HG03571 (cell line): Measurements from ENCODE around the gene GPR108.
"Not testable (repeated sequence)": the region's sequence is repeated elsewhere in the genome, so short reads cannot be mapped to it uniquely, and the experiment has no call there.

Experiments
- ATAC-seq: cut with Tn5 transposase; IDR thresholded peaks from one replicate; pipeline ENCODE4 v1.9.1; 2021; ENCODE audit not compliant: unreplicated experiment

The GPR108 gene

DNA sequence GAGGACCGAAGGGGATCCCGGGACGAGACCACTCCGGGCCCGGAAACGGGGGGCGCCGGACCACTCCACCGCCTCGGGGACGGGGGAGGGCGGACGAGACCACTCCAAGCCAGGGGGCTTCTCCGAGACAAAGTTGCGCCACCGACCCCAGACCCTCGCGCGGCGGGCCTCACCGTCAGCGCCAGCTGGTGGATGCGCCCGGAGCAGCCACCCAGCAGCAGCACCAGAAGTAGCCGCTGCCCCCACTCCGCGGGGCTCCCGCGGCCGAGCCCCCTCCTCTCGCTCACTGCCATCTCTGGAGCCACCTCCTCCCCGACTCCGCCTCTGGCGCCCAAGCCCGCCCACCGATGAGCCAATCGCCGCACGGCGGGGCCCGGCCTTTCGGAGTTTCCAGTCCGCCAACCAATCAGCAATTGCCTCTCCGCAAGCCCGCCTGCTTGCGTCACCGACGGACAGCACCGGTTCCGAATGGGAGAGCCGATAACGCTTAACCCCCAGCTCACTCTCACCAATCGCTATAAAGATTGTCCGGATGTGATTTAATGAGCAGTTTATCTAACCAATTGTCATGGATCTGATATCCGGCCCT is at the start of gene GPR108:
Gene GPR108, minus strand, starts transcription at position 297 of the 589 bp plus-strand sequence. Its CDS starts 4 bp downstream, at position 293.
- ATAC-seq = peak; percentile 54

DNA sequence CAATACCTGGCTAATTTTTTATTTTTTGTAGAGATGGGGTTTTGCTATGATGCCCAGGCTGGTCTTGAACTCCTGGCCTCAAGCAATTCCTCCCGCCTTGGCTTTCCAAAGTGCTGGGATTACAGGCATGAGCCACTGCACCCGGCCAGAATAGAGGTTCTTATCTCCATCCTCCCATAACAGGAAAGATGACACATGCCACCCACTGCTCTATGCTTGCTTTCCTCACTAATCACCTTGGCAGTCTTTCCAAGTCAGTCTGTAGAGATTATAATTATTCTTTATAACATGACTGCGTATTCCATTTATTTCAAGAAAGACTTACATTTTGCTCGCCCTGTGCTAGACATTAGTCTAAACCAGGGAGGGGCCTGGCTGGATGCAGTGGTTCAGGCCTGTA is 41.8 kb upstream of the GPR108 start:
- ATAC-seq = no peak

DNA sequence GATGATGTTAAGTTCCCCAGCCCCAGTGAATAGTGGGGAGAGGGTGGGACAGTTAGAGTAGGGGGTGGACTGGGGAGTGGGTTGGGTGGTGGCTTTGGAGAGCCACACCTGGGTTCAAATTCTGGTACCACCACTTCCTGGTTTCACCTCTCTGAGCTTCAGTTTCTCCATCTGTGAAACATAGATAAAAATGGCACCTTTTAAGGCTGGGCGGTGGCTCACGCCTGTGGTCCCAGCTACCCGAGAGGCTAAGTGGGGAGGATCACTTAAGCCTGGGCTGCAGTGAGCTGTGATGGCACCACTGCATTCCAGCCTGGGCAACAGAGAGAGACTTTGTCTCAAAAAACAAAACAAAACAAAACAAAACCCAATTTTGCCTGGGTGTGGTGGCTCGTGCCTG is 41.0 kb upstream of the GPR108 start:
- no peak for ATAC-seq

DNA sequence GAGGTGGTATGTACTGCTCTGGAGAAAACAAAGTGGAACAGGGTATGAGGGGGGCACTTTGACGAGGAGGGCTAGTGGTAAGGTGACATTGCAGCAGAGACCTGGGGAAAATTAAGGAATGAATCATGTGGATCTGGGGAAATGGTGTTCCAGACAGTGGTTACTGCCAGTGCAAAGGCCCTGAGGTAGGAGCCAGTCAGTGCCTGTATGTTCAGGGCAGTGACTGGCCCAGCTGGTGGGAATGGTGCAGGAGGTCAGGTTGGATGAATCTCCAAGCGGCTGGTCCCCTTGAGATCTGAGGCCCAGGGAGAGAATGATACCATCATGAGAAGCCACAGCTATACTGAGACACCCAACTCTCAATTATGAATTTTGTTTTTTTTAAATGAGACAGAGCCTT is 40.1 kb upstream of the GPR108 start:
- ATAC-seq = no peak

DNA sequence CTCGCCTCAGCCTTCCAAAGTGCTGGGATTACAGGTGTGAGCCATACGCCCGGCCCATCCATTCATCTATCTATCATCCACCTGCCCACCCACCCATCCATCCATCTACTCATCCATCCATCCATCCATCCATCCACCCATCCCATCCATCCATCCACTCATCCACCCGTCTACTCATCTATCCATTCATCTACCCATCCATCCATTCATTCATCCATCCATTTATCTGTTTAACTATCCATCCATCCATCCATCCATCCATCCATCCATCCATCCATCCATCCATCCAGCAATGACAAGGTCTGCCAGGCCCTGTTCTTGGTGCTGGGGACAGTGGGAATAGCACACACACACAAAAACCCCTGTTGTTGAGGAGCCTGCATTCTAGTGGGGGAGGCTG is 39.6 kb upstream of the GPR108 start:
- ATAC-seq = no peak

DNA sequence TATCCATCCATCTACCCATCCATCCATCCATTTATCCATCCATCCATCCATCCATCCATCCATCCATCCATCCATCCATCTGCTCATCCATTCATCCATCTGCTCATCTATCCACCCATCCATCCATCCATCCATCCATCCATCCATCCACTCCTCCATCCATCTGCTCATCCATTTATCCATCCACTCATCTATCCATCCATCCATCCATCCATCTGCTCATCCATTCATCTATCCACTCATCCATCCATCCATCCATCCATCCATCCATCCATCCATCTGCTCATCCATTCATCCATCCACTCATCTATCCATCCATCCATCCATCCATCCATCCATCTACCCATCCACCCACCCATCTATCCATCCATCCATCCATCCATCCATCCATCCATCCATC is 38.7 kb upstream of the GPR108 start:
- ATAC-seq = not testable (repeated sequence)

DNA sequence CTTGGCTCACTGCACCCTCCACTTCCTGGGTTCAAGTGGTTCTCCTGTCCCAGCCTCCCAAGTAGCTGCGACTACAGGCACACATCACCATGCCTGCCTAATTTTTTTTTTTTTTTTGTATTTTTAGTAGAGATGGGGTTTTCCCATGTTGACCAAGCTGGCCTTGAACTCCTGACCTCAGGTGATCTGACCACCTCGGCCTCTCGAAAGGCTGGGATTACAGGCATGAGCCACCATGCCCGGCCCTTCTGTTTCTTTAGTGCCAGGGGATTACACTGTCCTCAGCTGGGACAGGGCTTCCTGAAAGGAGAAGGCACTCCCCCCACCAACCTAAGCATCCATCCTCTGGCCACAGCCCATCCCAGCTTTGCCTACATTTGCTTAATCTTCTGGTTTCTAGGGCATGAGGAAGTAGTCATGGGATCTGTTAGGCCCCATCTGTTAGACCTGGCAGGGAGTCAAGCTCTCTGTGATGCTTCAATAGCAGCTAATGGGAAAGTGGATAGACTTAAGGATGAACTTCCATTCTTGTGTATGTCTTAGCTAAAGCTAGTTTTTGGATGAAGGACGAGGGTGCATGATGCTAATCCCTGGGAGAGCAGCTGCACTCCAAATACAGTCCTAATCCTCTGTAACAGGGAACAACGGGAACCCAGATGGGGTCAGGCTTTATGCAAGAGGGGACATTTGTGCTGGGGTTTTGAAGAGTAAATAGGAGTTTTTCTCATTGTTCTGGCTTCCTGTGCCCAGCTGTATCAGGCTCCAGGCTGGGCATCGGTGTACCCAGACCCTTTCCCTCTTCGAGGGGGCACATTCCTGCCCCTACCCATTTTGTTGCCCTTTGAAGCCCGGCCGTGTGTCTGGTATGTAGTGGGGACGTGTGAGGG is 37.7 kb upstream of the GPR108 start:
- ATAC-seq = no peak

DNA sequence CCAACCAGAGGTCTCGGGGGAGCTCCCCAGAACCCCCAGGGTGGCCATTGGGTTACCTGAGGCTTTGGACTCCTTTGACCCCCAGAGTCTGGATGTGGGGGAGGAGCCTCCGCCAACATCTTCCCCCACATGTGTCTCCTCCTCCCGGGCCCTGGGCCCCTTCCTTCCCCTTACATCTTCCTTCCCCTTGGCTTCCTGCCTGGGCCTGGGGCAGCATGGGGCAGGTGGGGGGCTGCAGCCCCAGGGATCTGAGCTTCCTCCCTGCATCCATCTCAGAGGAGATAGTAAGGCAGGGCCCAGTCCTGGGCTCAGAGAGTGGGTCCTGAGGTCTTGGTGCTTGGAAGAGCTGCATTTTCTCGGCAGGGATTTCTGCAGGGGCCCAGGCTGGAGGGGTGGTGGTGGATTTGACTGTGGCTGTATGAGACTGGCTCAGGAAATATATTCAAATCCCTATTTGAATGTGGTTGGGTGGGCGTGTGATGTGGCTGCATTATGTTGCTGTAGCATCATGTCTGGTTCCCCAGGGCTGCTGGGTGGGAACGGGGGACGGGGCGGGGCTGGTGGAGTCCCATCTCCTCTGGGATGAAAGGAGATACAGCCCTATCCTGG is 36.0 kb upstream of the GPR108 start:
- ATAC-seq = peak; percentile 28

DNA sequence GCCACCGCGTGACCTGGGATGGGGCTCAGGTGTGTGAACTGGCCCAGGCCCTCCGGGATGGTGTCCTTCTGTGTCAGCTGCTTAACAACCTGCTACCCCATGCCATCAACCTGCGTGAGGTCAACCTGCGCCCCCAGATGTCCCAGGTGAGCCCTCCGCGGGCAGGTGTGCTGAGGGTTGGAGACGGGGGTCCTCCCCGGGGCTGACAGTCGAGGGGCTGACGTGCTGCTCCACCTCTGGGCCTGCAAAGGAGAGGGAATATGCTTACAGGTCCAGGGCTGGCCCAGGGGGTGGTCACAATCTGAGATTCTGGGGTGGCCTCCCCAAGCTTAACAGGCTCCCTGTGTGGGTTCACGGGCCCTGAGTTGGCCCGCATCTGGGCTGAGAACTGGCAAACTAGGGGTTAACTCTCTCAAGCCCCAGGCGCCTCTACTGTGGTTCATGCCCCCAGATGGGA is 35.5 kb upstream of the GPR108 start:
- ATAC-seq = peak; percentile 15

DNA sequence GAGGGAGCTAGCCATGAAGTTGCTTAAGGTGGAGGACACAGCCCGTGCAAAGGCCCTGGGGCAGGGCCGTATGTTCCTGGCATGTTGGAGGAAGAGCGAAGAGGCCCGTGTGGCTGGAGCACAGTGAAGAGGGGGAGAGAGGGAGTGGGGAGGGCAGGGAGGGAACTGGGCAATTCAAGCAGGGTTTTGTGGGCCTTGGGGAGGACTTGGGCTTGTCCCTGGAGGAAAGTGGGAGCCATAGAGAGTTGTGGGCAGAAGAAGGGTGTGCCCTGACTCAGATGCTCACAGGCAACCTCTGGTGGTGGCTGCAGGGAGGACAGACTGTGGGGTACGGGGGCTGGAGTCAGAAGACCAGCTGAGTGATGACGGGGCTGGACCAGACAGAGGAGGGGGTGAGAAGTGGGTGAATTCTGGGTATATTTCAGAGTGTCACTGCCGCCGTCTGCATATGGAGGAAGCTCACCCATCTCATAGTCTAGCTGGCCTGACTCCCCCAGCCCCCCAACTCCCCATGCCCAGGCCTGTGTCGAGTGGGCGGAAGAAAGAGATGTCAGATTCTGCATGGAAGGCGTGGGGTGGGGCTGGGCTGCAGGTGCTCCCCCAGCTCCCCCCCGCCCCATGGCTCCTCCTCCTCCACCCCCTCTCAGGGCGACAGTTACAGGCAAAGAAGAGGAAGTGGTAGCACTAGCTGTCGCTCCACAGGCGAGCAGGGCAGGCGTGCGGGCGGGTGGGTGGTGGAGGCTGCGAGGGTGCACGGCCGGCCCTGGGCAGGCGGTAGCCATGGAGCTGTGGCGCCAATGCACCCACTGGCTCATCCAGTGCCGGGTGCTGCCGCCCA is 34.9 kb upstream of the GPR108 start, which contains the start of gene VAV1:
Gene VAV1, plus strand, starts transcription at position 681 of the 838 bp plus-strand sequence. Its CDS starts 100 bp downstream, at position 781.
- peak; percentile 37 for ATAC-seq

DNA sequence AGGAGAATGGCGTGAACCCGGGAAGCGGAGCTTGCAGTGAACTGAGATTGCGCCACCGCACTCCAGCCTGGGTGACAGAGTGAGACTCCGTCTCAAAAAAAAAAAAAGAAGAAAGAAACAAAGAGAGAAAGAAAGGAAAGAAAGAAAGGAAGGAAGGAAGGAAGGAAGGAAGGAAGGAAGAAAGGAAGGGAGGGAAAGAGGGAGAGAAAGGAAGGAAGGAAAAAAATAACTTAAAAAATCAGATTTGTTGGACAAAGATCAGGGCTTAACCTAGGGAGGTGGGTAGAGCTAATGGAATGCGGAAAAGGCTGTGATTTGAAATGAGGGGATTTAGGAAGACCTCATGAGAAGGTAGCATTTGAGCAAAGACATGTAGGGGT is 34.3 kb upstream of the GPR108 start:
- ATAC-seq = not testable (repeated sequence)

DNA sequence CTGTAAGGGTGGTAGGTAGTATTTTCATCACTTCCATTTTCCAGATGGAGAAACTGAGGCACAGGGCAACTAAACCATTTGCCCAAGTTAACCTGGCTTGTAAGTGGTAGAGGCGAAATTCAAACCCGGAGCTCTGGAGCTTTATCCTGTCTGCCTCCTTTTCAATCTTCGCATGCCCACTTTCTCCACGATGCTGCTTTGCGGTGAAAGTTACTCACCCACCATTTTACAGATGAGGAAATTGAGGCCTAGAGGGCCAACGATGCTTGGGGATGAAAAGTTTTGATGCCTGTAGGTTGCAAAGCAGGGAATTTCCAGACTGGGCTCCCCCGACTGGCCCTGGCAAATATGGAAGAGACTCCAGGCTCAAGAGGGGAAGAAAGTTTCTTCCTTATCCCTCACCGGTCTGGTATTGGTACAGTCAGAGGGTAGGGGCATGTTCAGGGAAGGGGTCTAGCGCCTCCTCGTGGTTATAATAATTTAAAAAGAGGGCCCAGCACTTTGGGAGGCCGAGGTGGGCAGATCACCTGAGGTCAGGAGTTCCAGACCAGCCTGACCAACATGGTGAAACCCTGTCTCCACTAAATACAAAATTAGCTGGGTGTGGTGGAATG is 31.7 kb upstream of the GPR108 start:
- ATAC-seq = no peak

DNA sequence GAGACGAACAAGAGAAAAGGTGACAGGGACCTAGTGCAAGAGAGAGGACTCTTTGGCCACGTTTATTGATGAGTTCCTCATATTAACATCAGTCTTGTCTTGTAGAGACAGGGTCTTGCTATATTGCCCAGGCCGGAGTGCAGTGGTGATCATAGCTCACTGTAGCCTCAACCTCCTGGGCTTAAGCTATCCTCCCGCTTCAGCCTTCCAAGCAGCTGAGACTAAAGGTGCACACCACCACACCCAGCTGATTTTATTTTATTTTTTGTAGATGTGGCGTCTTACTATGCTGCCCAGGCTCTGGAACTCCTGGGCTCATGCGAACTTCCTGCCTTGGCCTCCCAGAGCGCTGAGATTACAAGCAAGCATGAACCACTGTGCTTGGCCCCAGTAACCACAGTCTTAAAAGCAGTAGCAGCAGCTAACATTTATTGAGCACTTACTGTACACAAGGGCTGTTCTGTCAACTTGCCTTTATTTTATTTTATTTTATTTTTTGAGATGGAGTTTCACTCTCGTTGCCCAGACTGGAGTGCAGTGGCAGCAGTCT is 30.9 kb upstream of the GPR108 start:
- no peak for ATAC-seq

DNA sequence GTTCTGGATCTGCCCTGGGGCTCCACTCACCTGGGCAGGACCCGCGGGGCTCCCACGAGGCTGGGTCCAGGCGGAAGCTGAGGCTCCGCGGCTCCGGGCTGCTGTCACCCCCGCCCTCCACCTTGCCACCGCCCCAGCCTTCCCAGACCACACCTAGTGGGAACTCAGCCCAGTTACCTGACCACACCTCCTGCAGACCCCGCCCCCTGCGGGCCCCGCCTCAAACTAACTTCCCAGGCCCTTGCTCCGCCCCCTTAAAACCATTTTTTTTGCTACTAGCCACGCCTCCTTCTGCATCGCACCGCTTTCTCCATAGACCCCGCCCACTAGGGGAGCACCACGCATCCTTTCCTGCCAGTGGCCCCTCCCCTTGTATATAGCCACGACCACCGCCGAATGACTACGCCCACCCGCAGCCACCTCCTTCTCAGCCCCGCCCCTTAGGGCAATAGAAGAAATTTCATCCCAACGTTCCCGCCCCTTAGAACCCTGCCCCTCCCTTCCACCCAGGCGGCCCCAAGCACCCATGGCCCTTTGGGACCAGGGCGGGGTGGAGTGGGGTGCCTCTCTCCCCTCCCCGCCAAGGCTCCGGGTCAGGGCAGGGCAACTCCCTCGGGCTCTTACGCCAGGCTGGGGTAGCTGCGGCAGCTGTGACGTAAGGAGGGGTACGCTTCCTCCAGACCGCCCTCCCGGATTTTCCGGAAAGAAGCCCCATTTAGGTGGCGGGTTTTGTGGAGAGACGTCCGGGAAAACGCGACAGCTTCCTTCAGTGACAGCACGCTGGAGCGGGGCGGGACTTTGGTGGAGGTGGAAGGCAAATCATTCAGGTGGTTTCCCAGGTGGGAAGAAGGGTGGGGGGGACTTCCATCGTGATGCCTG is 30.2 kb upstream of the GPR108 start, which contains the start of gene SH2D3A:
Gene SH2D3A, minus strand, starts transcription at position 79 of the 879 bp plus-strand sequence. CDS start 3,687 bp downstream, outside the sequence.
- ATAC-seq = peak; percentile 58

DNA sequence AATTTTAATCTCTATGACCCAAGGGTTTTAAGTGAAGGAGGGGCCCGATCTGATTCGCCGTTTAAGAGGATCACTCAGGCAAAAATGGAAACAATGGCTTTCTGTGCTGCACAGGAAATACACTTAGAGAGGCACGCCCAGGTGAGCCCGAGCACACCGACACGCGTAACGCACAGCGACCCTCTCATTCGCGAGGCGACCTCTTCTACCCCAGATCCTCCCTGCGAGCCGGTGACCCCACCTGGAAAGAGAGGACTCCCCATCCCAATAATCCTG is 29.6 kb upstream of the GPR108 start:
- ATAC-seq = no peak

DNA sequence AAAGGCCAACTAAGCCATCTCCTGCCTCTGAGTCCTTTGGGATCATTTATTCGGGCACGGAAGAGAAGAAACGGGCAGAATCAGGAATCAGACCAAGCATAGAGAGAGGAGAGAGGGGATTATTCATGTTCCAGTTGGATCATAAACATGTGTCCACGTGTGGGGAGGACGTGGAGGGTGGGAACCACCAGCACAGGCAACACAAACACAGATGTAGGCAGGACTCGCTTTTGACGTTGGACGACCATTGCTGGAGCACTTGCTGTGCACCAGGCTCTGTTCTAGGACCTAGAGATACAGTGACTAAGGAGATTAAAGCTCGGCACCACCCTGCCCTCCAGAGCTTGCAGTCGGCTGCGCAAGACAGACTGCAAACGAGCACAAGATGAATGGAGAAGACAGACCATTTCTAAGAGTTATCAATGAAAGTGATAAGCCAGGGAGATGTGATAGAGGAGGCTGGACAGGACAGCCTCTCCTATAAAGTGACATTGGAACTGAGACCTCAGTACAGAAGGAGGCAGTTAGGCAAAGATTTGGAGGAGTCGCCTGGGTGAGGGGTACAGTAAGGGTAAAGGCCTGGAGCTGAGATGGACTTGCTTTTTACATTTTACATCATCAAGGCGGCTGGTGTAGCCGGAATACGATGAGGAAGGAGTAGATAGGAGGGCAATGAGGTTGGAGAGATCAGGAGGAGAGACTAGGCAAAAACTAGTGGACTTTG is 29.1 kb upstream of the GPR108 start:
- ATAC-seq = no peak

DNA sequence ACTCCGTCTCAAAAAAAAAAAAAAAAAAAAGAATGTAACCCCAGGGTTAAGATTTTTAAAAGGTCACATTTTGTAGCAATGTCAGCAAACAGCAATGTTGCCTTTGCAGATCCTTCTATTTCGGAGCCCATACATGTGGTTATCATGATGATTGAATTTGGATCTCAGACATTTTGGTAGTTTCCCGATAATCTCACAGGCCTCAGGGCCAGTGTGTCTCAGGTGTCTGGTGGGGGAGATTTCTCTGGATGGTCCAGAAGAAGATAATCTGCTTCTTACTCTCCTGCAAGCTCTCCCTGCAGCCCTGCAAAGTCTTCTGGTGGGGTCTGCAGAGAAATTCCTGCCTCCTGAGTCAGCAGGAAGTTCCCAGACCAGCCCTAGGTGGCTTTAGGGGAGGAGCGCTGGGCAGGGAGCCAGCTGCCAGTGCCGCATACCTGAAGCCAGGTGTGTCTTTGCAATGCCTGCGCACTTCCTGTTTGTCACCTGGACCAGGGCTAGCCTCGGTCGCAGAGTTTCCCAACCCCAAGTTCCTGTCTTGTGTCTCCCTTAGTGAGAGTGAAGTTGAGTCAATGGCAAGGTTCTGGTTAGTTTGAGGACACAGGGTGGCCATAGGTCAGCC is 28.5 kb upstream of the GPR108 start:
- no peak for ATAC-seq

DNA sequence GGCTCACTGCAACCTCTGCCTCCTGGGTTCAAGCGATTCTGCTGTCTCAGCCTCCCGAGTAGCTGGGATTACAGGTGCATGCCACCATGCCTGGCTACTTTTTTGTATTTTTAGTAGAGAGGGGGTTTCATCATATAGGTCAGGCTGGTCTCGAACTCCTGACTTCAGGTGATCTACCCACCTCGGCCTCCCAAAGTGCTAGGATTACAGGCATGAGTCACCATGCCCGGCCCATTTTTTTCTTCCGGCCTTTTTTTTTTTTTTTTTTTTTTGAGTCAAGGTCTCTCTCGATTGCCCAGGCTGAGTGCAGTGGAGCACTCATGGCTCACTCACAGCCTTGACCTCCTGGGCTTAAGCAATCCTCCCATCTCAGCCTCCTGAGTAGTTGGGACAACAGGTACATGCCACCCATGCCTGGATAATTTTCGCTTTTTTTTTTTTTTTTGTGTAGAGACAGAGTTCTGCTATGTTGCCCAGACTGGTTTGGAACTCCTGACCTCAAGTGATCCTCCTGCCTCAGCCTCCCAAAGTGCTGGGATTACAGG is 24.9 kb upstream of the GPR108 start:
- not testable (repeated sequence) for ATAC-seq
